GM12864 (cell line): ENCODE measurements around the gene ACO2.
A peak's percentile ranks its signal among the peaks of the same experiment; 100 is the strongest.
"Not testable (repeated sequence)": the region's sequence is repeated elsewhere in the genome, so short reads cannot be mapped to it uniquely, and the experiment has no call there.

Source experiments
- DNase-seq: peaks from one replicate; pipeline ENCODE4 v3.0.0-alpha.2; 2011; ENCODE audit warnings: low read depth
- H3K4me3 ChIP-seq: 2 replicates; pipeline ENCODE4 v1.5.1; 2011; ENCODE audit warnings: mild to moderate bottlenecking, low read depth, low read length, control low read depth
- CTCF ChIP-seq: IDR thresholded peaks from 2 replicates; pipeline ENCODE4 v1.5.1; 2011; ENCODE audit warnings: low read depth, mild to moderate bottlenecking, moderate library complexity, low read length, control low read depth, inconsistent platforms; ENCODE audit errors: missing control alignments

ACO2 gene

GRCh38 chr22:41568811-41569210 lies 99.9 kb downstream of the ACO2 start:
- TF ChIP-seq CTCF = no peak
- no peak for DNase-seq
- H3K4me3 ChIP-seq = no peak overlapping the region

- TF ChIP-seq CTCF = no peak
- no peak overlapping the region for H3K4me3 ChIP-seq
- DNase-seq = no peak
These were observed 101.3 kb downstream of the ACO2 start for GRCh38 chr22:41570221-41570620.

- H3K4me3 ChIP-seq = no peak overlapping the region
- TF ChIP-seq CTCF = no peak
- no peak for DNase-seq
These were observed 102.9 kb downstream of the ACO2 start for GRCh38 chr22:41571786-41572185.

- H3K4me3 ChIP-seq, DNase-seq: not testable (repeated sequence)
These were observed 103.4 kb downstream of the ACO2 start for GRCh38 chr22:41572305-41572704.

- TF ChIP-seq CTCF = no peak
- no peak for DNase-seq
- H3K4me3 ChIP-seq = no peak overlapping the region
These were observed 104.8 kb downstream of the ACO2 start for GRCh38 chr22:41573677-41574076.

GRCh38 chr22:41574847-41575381 lies 106.0 kb downstream of the ACO2 start:
- no peak overlapping the region for H3K4me3 ChIP-seq
- no peak for TF ChIP-seq CTCF
- DNase-seq = no peak

GRCh38 chr22:41575533-41575932 lies 106.6 kb downstream of the ACO2 start:
- H3K4me3 ChIP-seq = no peak overlapping the region
- no peak for DNase-seq
- no peak for TF ChIP-seq CTCF

- TF ChIP-seq CTCF = peak; percentile 56
- H3K4me3 ChIP-seq = no peak overlapping the region
- no peak for DNase-seq
These were observed 108.0 kb downstream of the ACO2 start for GRCh38 chr22:41576877-41577276.
